WI38 (cell line): ENCODE measurements around the gene DIP2C.
"Not testable (repeated sequence)": the region's sequence is repeated elsewhere in the genome, so short reads cannot be mapped to it uniquely, and the experiment has no call there.

Experiments used
- H3K4me3 ChIP-seq: 2 replicates; pipeline ENCODE4 v1.5.1; 2011; ENCODE audit warnings: low read depth, mild to moderate bottlenecking, control low read depth, low read length
- TF ChIP-seq, protein P1 (sequence below): IDR thresholded peaks from 2 replicates; pipeline ENCODE4 v1.5.1; 2012; ENCODE audit warnings: low read depth, mild to moderate bottlenecking, control low read depth, low read length

DIP2C gene

DNA sequence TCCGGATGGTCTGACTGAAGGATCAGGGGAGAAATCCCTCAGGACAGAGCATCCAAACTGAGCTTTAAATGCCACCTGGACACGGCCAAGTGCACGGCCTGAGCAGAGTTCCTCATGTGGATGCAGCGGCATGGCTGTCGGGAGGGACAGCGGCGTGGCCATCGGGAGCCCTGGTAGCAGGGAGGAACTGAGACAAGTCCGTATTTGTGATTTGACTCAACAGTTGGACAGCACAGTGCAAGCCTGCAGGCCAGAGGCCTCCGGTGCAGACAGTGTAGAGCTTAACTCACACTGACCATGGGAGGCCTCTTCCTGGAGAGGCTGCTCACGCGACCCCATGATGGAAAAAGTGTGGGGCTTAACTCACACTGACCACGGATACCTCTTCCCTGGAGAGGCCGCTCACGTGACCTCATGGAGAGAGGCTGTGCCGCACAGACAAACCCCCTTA, 207.4 kb downstream of the DIP2C start:
- TF ChIP-seq, protein P1, sequence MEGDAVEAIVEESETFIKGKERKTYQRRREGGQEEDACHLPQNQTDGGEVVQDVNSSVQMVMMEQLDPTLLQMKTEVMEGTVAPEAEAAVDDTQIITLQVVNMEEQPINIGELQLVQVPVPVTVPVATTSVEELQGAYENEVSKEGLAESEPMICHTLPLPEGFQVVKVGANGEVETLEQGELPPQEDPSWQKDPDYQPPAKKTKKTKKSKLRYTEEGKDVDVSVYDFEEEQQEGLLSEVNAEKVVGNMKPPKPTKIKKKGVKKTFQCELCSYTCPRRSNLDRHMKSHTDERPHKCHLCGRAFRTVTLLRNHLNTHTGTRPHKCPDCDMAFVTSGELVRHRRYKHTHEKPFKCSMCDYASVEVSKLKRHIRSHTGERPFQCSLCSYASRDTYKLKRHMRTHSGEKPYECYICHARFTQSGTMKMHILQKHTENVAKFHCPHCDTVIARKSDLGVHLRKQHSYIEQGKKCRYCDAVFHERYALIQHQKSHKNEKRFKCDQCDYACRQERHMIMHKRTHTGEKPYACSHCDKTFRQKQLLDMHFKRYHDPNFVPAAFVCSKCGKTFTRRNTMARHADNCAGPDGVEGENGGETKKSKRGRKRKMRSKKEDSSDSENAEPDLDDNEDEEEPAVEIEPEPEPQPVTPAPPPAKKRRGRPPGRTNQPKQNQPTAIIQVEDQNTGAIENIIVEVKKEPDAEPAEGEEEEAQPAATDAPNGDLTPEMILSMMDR: no peak
- H3K4me3 ChIP-seq: no peak overlapping the region

- TF ChIP-seq, protein P1: no peak
- no peak overlapping the region for H3K4me3 ChIP-seq
Observed at GRCh38 chr10:481628-482027, 207.8 kb downstream of the DIP2C start.

- TF ChIP-seq, protein P1: no peak
- H3K4me3 ChIP-seq: no peak overlapping the region
Observed at GRCh38 chr10:480928-481552, 208.4 kb downstream of the DIP2C start.

GRCh38 chr10:480498-480927, 209.0 kb downstream of the DIP2C start:
- TF ChIP-seq, protein P1: no peak
- no peak overlapping the region for H3K4me3 ChIP-seq

DNA sequence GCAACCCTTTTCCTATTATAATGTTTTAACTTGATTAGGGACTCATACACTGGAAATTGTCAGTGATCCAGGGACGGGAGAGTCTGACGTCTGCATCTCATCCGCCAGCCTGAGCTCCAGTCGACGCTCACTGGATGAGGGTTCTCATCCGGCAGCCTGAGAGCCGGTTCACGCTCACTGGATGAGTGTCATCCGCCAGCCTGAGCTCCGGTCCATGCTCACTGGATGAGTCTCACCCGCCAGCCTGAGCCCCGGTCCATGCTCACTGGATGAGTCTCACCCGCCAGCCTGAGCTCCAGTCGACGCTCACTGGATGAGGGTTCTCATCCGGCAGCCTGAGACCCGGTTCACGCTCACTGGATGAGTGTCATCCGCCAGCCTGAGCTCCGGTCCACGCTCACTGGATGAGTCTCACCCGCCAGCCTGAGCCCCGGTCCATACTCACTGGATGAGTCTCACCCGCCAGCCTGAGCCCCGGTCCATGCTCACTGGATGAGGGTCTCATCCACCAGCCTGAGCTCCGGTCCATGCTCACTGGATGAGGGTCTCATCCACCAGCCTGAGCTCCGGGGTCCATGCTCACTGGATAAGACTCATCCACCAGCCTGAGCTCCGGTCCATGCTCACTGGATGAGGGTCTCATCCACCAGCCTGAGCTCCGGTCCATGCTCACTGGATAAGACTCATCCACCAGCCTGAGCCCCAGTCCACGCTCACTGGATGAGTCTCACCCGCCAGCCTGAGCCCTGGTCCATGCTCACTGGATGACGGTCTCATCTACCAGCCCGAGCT, 209.6 kb downstream of the DIP2C start:
- H3K4me3 ChIP-seq: not testable (repeated sequence)

- TF ChIP-seq, protein P1: no peak
- no peak overlapping the region for H3K4me3 ChIP-seq
Observed at GRCh38 chr10:478471-479245, 210.8 kb downstream of the DIP2C start.

GRCh38 chr10:477620-478019, 211.8 kb downstream of the DIP2C start:
- TF ChIP-seq, protein P1: no peak

More at GRCh38 chr10:477620-478019, 211.8 kb downstream of the DIP2C start:
- H3K4me3 ChIP-seq: no peak overlapping the region
